Fibroblast of lung (primary cell): Measurements from ENCODE around the gene ZNF346. TPM values are rescaled to one million over a fixed set of nuclear protein-coding genes. Genes with fewer than 3 reads are reported as not detected.

Experiments
- DNase-seq, 2 donors: peaks; one replicate each; pipeline versions ENCODE4 v3.0.0 to v3.0.0-alpha.2; 2010; ENCODE audit warnings: low read depth in 2 of 2
- H2AFZ ChIP-seq: 2 replicates; pipeline ENCODE4 v1.5.1; 2012; ENCODE audit warnings: low read length, control low read depth, inconsistent platforms
- H3K27ac ChIP-seq: 2 replicates; pipeline ENCODE4 v1.5.1; 2011; ENCODE audit warnings: low read length, control low read depth; ENCODE audit not compliant: insufficient read depth
- H3K27me3 ChIP-seq: 2 replicates; pipeline ENCODE4 v1.5.1; 2011; ENCODE audit warnings: mild to moderate bottlenecking, low read length; ENCODE audit not compliant: control insufficient read depth, insufficient read depth
- H3K36me3 ChIP-seq: 2 replicates; pipeline ENCODE4 v1.5.1; 2011; ENCODE audit warnings: low read length; ENCODE audit not compliant: control insufficient read depth, insufficient read depth
- H3K4me1 ChIP-seq: 2 replicates; pipeline ENCODE4 v1.5.1; 2011; ENCODE audit warnings: low read length; ENCODE audit not compliant: control insufficient read depth, insufficient read depth; ENCODE audit errors: extremely low read depth
- H3K4me2 ChIP-seq: 2 replicates; pipeline ENCODE4 v1.5.1; 2011; ENCODE audit warnings: low read length, control low read depth; ENCODE audit not compliant: insufficient read depth; ENCODE audit errors: extremely low read depth
- H3K4me3 ChIP-seq, 4 experiments: fragments of 200-600 bp in 1 of 4; sonication (generic) in 1 of 4; replicated peaks in 1 of 4; 2 replicates each; pipeline ENCODE4 v1.5.1; 2011 to 2016; ENCODE audit warnings: low read length in 4 of 4, low read depth in 3 of 4, mild to moderate bottlenecking in 3 of 4, control low read depth in 2 of 4, inconsistent platforms in 1 of 4, mixed read lengths in 1 of 4; ENCODE audit not compliant: insufficient read depth in 1 of 4; ENCODE audit errors: control extremely low read depth in 1 of 4
- H3K79me2 ChIP-seq: 2 replicates; pipeline ENCODE4 v1.5.1; 2012; ENCODE audit warnings: mild to moderate bottlenecking, low read length, inconsistent platforms; ENCODE audit not compliant: control insufficient read depth, insufficient read depth
- H3K9ac ChIP-seq: 2 replicates; pipeline ENCODE4 v1.5.1; 2011; ENCODE audit warnings: mild to moderate bottlenecking, low read length, control low read depth; ENCODE audit not compliant: insufficient read depth
- H3K9me3 ChIP-seq: 2 replicates; pipeline ENCODE4 v1.5.1; 2012; ENCODE audit warnings: low read depth, low read length; ENCODE audit not compliant: control insufficient read depth, insufficient read depth
- H4K20me1 ChIP-seq: 2 replicates; pipeline ENCODE4 v1.5.1; 2011; ENCODE audit warnings: low read length; ENCODE audit not compliant: control insufficient read depth, insufficient read depth; ENCODE audit errors: extremely low read depth
- CTCF ChIP-seq, 2 donors: IDR thresholded peaks in 1 of 2; conservative IDR thresholded peaks in 1 of 2; 1 replicate in 1 of 2; 2 replicates in 1 of 2; pipeline ENCODE4 v1.5.1; 2011 to 2012; ENCODE audit warnings: low read length in 2 of 2, control low read depth in 1 of 2, inconsistent platforms in 1 of 2, low read depth in 1 of 2, mild to moderate bottlenecking in 1 of 2
- EZH2 ChIP-seq: IDR thresholded peaks from 2 replicates; pipeline ENCODE4 v1.5.1; 2012; ENCODE audit warnings: low read length, control low read depth, mild to moderate bottlenecking; ENCODE audit errors: missing control alignments
- polyA plus RNA-seq, 2 donors: library from polyadenylated mRNA; depleted of rRNA in 1 of 2; stranded (reverse) in 1 of 2; unstranded in 1 of 2; fragments of >200 nt; gene quantifications; 2 replicates each; pipeline ENCODE4 v1.2.1, GENCODE V29; 2011 to 2012; ENCODE audit warnings: missing spikeins in 1 of 2
- total RNA-seq: library from RNA; depleted of rRNA; stranded (reverse); fragments of >200 nt; gene quantifications from 2 replicates; pipeline ENCODE4 v1.2.1, GENCODE V29; 2014

Gene ZNF346
- total and polyA plus RNA-seq, 2 donors (not counting 1 experiment from before 2014, with no cell fraction given), result 14.0 to 14.9 TPM

- TF ChIP-seq EZH2 (no peak), CTCF (conservative IDR thresholded peaks at IDR 0.05 in 1 of 2, IDR thresholded peaks at IDR 0.05 in 1 of 2; ENCODE audit: low read depth in 1 of 2, low read length in 2 of 2) (no peak)
- Histone ChIP-seq H3K79me2 (peaks cover 60% of the 10 kb centered on the region), H4K20me1 (peaks cover 5% of the 10 kb centered on the region), H2AFZ (no peak overlapping the region), H3K4me1 (peaks cover 2% of the 10 kb centered on the region), H3K9me3 (no peaks in the 10 kb centered on the region), H3K4me3 (peak overlapping the region; percentile 70 to 95 (median 90)), H3K27ac (peak overlapping the region; percentile 50), H3K27me3 (no peaks in the 10 kb centered on the region), H3K9ac (no peak overlapping the region), H3K4me2 (peak overlapping the region; percentile 99), H3K36me3 (no peaks in the 10 kb centered on the region)
- DNase-seq, result no peak
These were observed 17.5 kb upstream of the ZNF346 start for GRCh38 chr5:177004961-177005360.

GRCh38 chr5:177005619-177006264, 16.8 kb upstream of the ZNF346 start:
- H3K36me3 ChIP-seq, result no peaks in the 10 kb centered on the region
- peaks cover 2% of the 10 kb centered on the region for H3K4me1 ChIP-seq
- peak overlapping the region; percentile 70 to 95 (median 90) for H3K4me3 ChIP-seq
- peak overlapping the region; percentile 91 for H3K27ac ChIP-seq
- peak overlapping the region; percentile 99 for H3K4me2 ChIP-seq
- TF ChIP-seq EZH2 (no peak), CTCF (conservative IDR thresholded peaks at IDR 0.05 in 1 of 2, IDR thresholded peaks at IDR 0.05 in 1 of 2; ENCODE audit: low read depth in 1 of 2, low read length in 2 of 2) (peak; percentile 41 to 58)
- H3K27me3 ChIP-seq, result no peaks in the 10 kb centered on the region
- H3K9me3 ChIP-seq, result no peaks in the 10 kb centered on the region
- peak; percentile 55 to 70 for DNase-seq
- H4K20me1 ChIP-seq, result peaks cover 5% of the 10 kb centered on the region
- H3K9ac ChIP-seq, result peak overlapping the region; percentile 97
- H3K79me2 ChIP-seq, result peaks cover 54% of the 10 kb centered on the region
- peak overlapping the region; percentile 45 for H2AFZ ChIP-seq

GRCh38 chr5:177006265-177006972, 16.1 kb upstream of the ZNF346 start, which contains the start of gene UIMC1:
Gene UIMC1, minus strand, starts transcription at chr5:177006779. Its CDS starts 24,164 bp downstream, at chr5:176982615.
- peaks cover 2% of the 10 kb centered on the region for H3K4me1 ChIP-seq
- H3K36me3 ChIP-seq, result no peaks in the 10 kb centered on the region
- H3K79me2 ChIP-seq, result peaks cover 47% of the 10 kb centered on the region
- H3K27ac ChIP-seq, result peak within 1 kb of the TSS; percentile 91
- peaks cover 5% of the 10 kb centered on the region for H4K20me1 ChIP-seq
- H3K4me3 ChIP-seq, result peak within 1 kb of the TSS; percentile 86 to 95 (median 90)
- H3K9me3 ChIP-seq, result no peaks in the 10 kb centered on the region
- no peak for TF ChIP-seq EZH2
- DNase-seq, result peak; percentile 91
- H3K9ac ChIP-seq, result peak within 1 kb of the TSS; percentile 97
- H3K27me3 ChIP-seq, result no peaks in the 10 kb centered on the region
- peak within 1 kb of the TSS; percentile 92 for H2AFZ ChIP-seq
- peak within 1 kb of the TSS; percentile 99 for H3K4me2 ChIP-seq
